NCI-H748 (cell line): ENCODE results near the gene CRPPA.
"Not testable (repeated sequence)": the region's sequence is repeated elsewhere in the genome, so short reads cannot be mapped to it uniquely, and the experiment has no call there.

Source experiments
- DNase-seq: peaks from one replicate; lab custom pipeline; 2025; ENCODE audit not compliant: unreplicated experiment; lab: John Stamatoyannopoulos, UW

The CRPPA gene

GRCh38 chr7:16398146-16399017, 23.0 kb downstream of the CRPPA start:
- no peak for DNase-seq

GRCh38 chr7:16397501-16398145, 23.7 kb downstream of the CRPPA start:
- no peak for DNase-seq

GRCh38 chr7:16396766-16397500, 24.4 kb downstream of the CRPPA start:
- no peak for DNase-seq

GRCh38 chr7:16395121-16395520, 26.2 kb downstream of the CRPPA start:
- DNase-seq = no peak

- no peak for DNase-seq
Measured at GRCh38 chr7:16393862-16394422, 27.4 kb downstream of the CRPPA start.

GRCh38 chr7:16392990-16393523, 28.3 kb downstream of the CRPPA start:
- no peak for DNase-seq

GRCh38 chr7:16383786-16384185, 37.6 kb downstream of the CRPPA start:
- not testable (repeated sequence) for DNase-seq

- not testable (repeated sequence) for DNase-seq
Measured at GRCh38 chr7:16383103-16383502, 38.2 kb downstream of the CRPPA start.
